IMR-90 (cell line): ENCODE results near the gene SMIM21. TPM values are rescaled to one million over a fixed set of nuclear protein-coding genes. Genes with fewer than 3 reads are reported as not detected.
A peak's percentile ranks its signal among the peaks of the same experiment; 100 is the strongest.

Experiments used
- ATAC-seq: fragments of 200-7000 bp; cut with Tn5 transposase; 2 replicates; pipeline ENCODE4 v1.9.1; 2020; ENCODE audit warnings: low read depth, mild to moderate bottlenecking, moderate library complexity
- BruUV-seq: library from RNA; stranded (reverse); fragments of 400-500 nt; replicated peaks from 2 replicates; lab custom pipeline; 2021; lab: Mats Ljungman, UMichigan
- CTCF ChIA-PET: fragments of 300-600 bp; formaldehyde crosslinking; extraction: SDS; loops from one replicate; lab custom pipeline; 2021; ENCODE audit warnings: antibody characterized with exemption; lab: Yijun Ruan, JAX
- POLR2A ChIA-PET: fragments of 300-600 bp; sonication (Branson Sonifier 250); formaldehyde crosslinking; loops from one replicate; lab custom pipeline; 2022; ENCODE audit warnings: antibody characterized with exemption; ENCODE audit not compliant: unreplicated experiment; lab: Charles Lee
- DNase-seq: peaks from one replicate; pipeline ENCODE4 v3.0.0; 2013
- H2AFZ ChIP-seq: replicated peaks from 2 replicates; pipeline ENCODE3; 2013; ENCODE audit warnings: low read length, mild to moderate bottlenecking; ENCODE audit not compliant: poor library complexity
- H2AK5ac ChIP-seq: 2 replicates; pipeline ENCODE4 v1.6.1; 2013; ENCODE audit warnings: low read depth, low read length, inconsistent platforms
- H2AK9ac ChIP-seq: replicated peaks from 2 replicates; pipeline ENCODE3; 2013; ENCODE audit warnings: mild to moderate bottlenecking, low read depth, low read length, moderate library complexity; ENCODE audit not compliant: poor library complexity
- H2BK120ac ChIP-seq: 2 replicates; pipeline ENCODE4 v1.6.1; 2013; ENCODE audit warnings: low read depth, low read length, inconsistent platforms
- H2BK15ac ChIP-seq: 3 replicates; pipeline ENCODE4 v1.6.1; 2013; ENCODE audit warnings: low read depth, low read length, inconsistent platforms
- H2BK20ac ChIP-seq: 2 replicates; pipeline ENCODE4 v1.6.1; 2013; ENCODE audit warnings: low read depth, mild to moderate bottlenecking, inconsistent platforms, low read length, moderate library complexity
- H2BK5ac ChIP-seq: 2 replicates; pipeline ENCODE4 v1.6.1; 2013; ENCODE audit warnings: mild to moderate bottlenecking, low read depth, low read length, inconsistent platforms; ENCODE audit not compliant: poor library complexity, severe bottlenecking
- H3K14ac ChIP-seq: replicated peaks from 2 replicates; pipeline ENCODE4 v1.6.1; 2013; ENCODE audit warnings: low read depth, low read length, inconsistent platforms
- H3K18ac ChIP-seq: 2 replicates; pipeline ENCODE4 v1.6.1; 2013; ENCODE audit warnings: low read depth, low read length, control low read depth
- H3K23ac ChIP-seq: 2 replicates; pipeline ENCODE4 v1.6.1; 2013; ENCODE audit warnings: low read depth, low read length, inconsistent platforms
- H3K27ac ChIP-seq: 2 replicates; pipeline ENCODE4 v1.5.1; 2013; ENCODE audit warnings: mild to moderate bottlenecking, control low read depth, low read length; ENCODE audit not compliant: insufficient read depth
- H3K27me3 ChIP-seq: 2 replicates; pipeline ENCODE4 v1.6.1; 2013; ENCODE audit warnings: low read length; ENCODE audit not compliant: control insufficient read depth, insufficient read depth
- H3K36me3 ChIP-seq: 2 replicates; pipeline ENCODE4 v1.6.1; 2013; ENCODE audit warnings: low read length, mixed read lengths; ENCODE audit not compliant: control insufficient read depth, insufficient read depth
- H3K4ac ChIP-seq: 2 replicates; pipeline ENCODE4 v1.6.1; 2013; ENCODE audit warnings: low read depth, low read length, inconsistent platforms
- H3K4me1 ChIP-seq: 2 replicates; pipeline ENCODE4 v1.6.1; 2013; ENCODE audit warnings: low read length, mixed read lengths; ENCODE audit not compliant: control insufficient read depth, insufficient read depth
- H3K4me2 ChIP-seq: 2 replicates; pipeline ENCODE4 v1.6.1; 2013; ENCODE audit warnings: low read depth, mild to moderate bottlenecking, control low read depth, low read length, moderate library complexity
- H3K4me3 ChIP-seq: 2 replicates; pipeline ENCODE4 v1.5.1; 2013; ENCODE audit warnings: low read depth, mild to moderate bottlenecking, control low read depth, low read length, moderate library complexity; ENCODE audit not compliant: insufficient read depth
- H3K56ac ChIP-seq: 2 replicates; pipeline ENCODE4 v1.6.1; 2013; ENCODE audit warnings: low read length, inconsistent platforms; ENCODE audit not compliant: insufficient read depth; ENCODE audit errors: extremely low read depth
- H3K79me1 ChIP-seq, 2 experiments: 2 replicates each; pipeline ENCODE4 v1.6.1; 2013; ENCODE audit warnings: low read length in 2 of 2, inconsistent platforms in 1 of 2, low read depth in 1 of 2
- H3K9ac ChIP-seq: 2 replicates; pipeline ENCODE4 v1.6.1; 2013; ENCODE audit warnings: low read depth, low read length, control low read depth
- H3K9me1 ChIP-seq: 2 replicates; pipeline ENCODE4 v1.6.1; 2013; ENCODE audit warnings: low read length, inconsistent platforms; ENCODE audit not compliant: insufficient read depth
- H3K9me3 ChIP-seq: 2 replicates; pipeline ENCODE4 v1.6.1; 2013; ENCODE audit warnings: low read length; ENCODE audit not compliant: control insufficient read depth, insufficient read depth
- H4K20me1 ChIP-seq: 2 replicates; pipeline ENCODE4 v1.6.1; 2013; ENCODE audit warnings: low read length, inconsistent platforms; ENCODE audit not compliant: insufficient read depth
- H4K5ac ChIP-seq: 2 replicates; pipeline ENCODE4 v1.6.1; 2013; ENCODE audit warnings: mild to moderate bottlenecking, low read depth, low read length, control low read depth
- H4K8ac ChIP-seq, 2 experiments: 2 replicates each; pipeline ENCODE4 v1.6.1; 2013; ENCODE audit warnings: low read depth in 2 of 2, low read length in 2 of 2, control low read depth in 1 of 2, inconsistent platforms in 1 of 2
- H4K91ac ChIP-seq: 2 replicates; pipeline ENCODE4 v1.6.1; 2013; ENCODE audit warnings: low read depth, low read length, inconsistent platforms; ENCODE audit not compliant: insufficient read depth
- ELK1 ChIP-seq: fragments of 150-350 bp; IDR thresholded peaks from 2 replicates; pipeline ENCODE4 v1.6.1; 2016; ENCODE audit warnings: low read depth, mild to moderate bottlenecking, low read length, moderate library complexity, borderline replicate concordance
- WGBS, 2 experiments: methylation state at CpG; one replicate each; pipeline versions ENCODE4 v1.1.5 to v1.1.7; 2013; ENCODE audit warnings: missing lambda C conversion rate in 2 of 2; ENCODE audit not compliant: insufficient read length in 1 of 2; ENCODE audit errors: extremely low coverage in 2 of 2; 5-methylcytosine and 5-hydroxymethylcytosine counted together
- dilution Hi-C: fragments of 300-500 bp; cut with HindIII; formaldehyde crosslinking; loops from one replicate; pipeline ENCODE4 v1.14.3; 2018; ENCODE audit warnings: low sequenced_read_pairs; ENCODE audit not compliant: unreplicated experiment
- in situ Hi-C: fragments of 300-500 bp; cut with MboI; formaldehyde crosslinking; loops from 3 replicates; pipeline ENCODE4 v1.14.3; 2019; ENCODE audit warnings: low sequenced_read_pairs, inconsistent platforms, mixed read lengths
- intact Hi-C: fragments of 100-400 bp; cut with micrococcal nuclease; formaldehyde crosslinking; loops from 2 replicates; pipeline ENCODE4 v1.10.0; 2022
- polyA plus RNA-seq, 3 experiments: library from polyadenylated mRNA; depleted of rRNA; stranded (reverse); fragments of >200 nt; gene quantifications; 2 replicates each; pipeline ENCODE4 v1.2.3, GENCODE V29; 2012; ENCODE audit warnings: low replicate concordance in 1 of 3
- total RNA-seq: library from RNA; depleted of rRNA; stranded (reverse); fragments of >200 nt; gene quantifications from 2 replicates; pipeline ENCODE4 v1.2.3, GENCODE V29; 2012

Gene SMIM21
- total and polyA plus RNA-seq, 2 of the 4 experiments (the other 2 are of a cell fraction): not detected

GRCh38 chr18:75360941-75361340, 66.6 kb downstream of the SMIM21 start:
- Histone ChIP-seq H3K4me2 (no peak overlapping the region), H4K8ac (no peak overlapping the region), H3K36me3 (no peaks in the 10 kb centered on the region), H3K4me1 (peaks cover 2% of the 10 kb centered on the region; the same call in 1 of the 2 replicates), H3K9me1 (peaks cover 4% of the 10 kb centered on the region; the same call in 1 of the 2 replicates), H2BK20ac (no peak overlapping the region), H3K9me3 (0 out of 2 replicates have a peak, but pooled peaks cover 2% of the 10 kb centered on the region), H3K27me3 (peaks cover 3% of the 10 kb centered on the region; the same call in 1 of the 2 replicates), H3K23ac (no peak overlapping the region), H3K9ac (no peak overlapping the region), H4K5ac (no peak overlapping the region), H3K18ac (no peak overlapping the region), H3K27ac (no peak overlapping the region), H3K79me1 (no peaks in the 10 kb centered on the region), H3K14ac (no peak overlapping the region), H2AK9ac (peak overlapping the region; percentile 48), H3K4me3 (no peak overlapping the region), H4K91ac (no peak overlapping the region), H2AK5ac (no peak overlapping the region), H2BK120ac (no peak overlapping the region), H3K4ac (no peak overlapping the region), H2BK5ac (no peak overlapping the region), H2BK15ac (no peak overlapping the region), H4K20me1 (no peaks in the 10 kb centered on the region), H3K56ac (no peak overlapping the region), H2AFZ (no peak overlapping the region)
- POLR2A ChIA-PET: no interaction called here
- TF ChIP-seq ELK1: no peak
- BruUV-seq: no TSS peak
- CTCF ChIA-PET: no interaction called here
- in situ Hi-C loops: no loop called here
- intact Hi-C loops: no loop called here
- WGBS, 2 experiments: 70% methylated on average over 3 of the region's 11 CpGs; no CpG with 5 or more reads in 1 of the 2 experiments
- DNase-seq: no peak
- ATAC-seq: no peak
- dilution Hi-C loops: no loop called here
